Measurements from ENCODE around the gene TRABD2A. TPM values are rescaled to one million over a fixed set of nuclear protein-coding genes. Genes with fewer than 3 reads are reported as not detected.
A peak's percentile ranks its signal among the peaks of the same experiment; 100 is the strongest.

Gene TRABD2A
- 1 to 10 TPM; 1.4 to 6.3 (median 6.3) TPM for total RNA-seq
- 12.0 TPM for total RNA-seq (2013)

DNA sequence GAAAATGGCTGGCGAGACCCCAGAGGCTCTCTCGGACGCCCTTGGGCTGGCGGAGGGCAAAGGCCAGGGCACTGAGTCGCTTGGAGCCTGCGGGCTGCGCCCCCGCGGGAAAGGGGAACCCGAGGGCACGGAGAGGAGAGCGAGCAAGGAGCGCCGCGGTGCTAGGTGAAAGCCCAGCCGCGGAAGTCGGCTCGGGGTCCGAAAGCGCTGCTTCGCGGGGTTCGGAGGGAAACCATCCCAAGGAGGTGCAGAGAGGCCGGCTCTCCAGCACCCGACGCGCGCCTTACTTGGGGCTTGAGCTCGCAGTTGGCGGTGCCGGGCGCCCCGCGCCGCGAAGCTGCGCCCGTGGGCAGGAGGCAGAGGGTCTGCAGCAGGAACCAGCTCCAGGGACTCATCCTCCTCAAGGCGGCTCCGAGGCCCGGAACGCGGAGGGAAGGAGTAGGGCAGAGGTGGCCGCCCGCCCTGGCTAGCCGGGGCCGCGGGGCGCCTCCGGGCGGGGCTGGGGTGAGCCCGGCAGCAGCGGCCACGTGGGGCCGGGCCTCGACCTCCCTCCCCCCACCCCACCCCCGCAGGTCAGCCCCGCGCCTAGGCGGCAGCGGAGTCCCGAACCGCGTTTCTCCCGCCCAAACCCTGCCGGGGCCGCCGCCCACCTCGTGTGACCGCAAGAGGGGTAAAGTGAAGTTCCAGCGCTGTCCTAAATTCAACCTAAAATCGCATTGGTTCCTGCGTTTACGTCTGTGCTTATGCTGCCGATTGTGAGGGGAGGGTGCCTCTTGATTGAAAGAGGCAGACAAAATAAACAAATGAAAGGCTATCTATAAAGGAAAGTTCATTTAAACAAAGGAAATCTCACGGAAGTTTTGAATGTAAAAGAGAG lies at the start of gene TRABD2A:
Gene TRABD2A, minus strand, starts transcription at position 440 of the 877 bp plus-strand sequence. Its CDS starts 45 bp downstream, at position 395.
- H3K9me3 Mint-ChIP-seq = no peaks in the 10 kb centered on the region
- TF ChIP-seq, protein P1, sequence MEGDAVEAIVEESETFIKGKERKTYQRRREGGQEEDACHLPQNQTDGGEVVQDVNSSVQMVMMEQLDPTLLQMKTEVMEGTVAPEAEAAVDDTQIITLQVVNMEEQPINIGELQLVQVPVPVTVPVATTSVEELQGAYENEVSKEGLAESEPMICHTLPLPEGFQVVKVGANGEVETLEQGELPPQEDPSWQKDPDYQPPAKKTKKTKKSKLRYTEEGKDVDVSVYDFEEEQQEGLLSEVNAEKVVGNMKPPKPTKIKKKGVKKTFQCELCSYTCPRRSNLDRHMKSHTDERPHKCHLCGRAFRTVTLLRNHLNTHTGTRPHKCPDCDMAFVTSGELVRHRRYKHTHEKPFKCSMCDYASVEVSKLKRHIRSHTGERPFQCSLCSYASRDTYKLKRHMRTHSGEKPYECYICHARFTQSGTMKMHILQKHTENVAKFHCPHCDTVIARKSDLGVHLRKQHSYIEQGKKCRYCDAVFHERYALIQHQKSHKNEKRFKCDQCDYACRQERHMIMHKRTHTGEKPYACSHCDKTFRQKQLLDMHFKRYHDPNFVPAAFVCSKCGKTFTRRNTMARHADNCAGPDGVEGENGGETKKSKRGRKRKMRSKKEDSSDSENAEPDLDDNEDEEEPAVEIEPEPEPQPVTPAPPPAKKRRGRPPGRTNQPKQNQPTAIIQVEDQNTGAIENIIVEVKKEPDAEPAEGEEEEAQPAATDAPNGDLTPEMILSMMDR (IDR thresholded peaks at IDR 0.05) = no peak
- H3K4me1 Mint-ChIP-seq = peaks cover 29 to 34% of the 10 kb centered on the region in 2 donors
- WGBS (ENCODE audit: insufficient coverage) = under 1% methylated on average over 77 of the region's 77 CpGs
- DNase-seq (peak in 1 of 2 donors; percentile 75), ATAC-seq (peak; percentile 15 to 24 (median 19))
- peak within 1 kb of the TSS; percentile 52 for H3K27ac ChIP-seq (ENCODE audit: low read length)
- intact Hi-C loops (cut with micrococcal nuclease) = loop anchor here (2.0 to 10.0 kb wide), 2 partner anchors 46 to 96 kb away; no protein-coding TSS in a partner anchor
- no peaks in the 10 kb centered on the region for H3K36me3 Mint-ChIP-seq
- H3K36me3 ChIP-seq (ENCODE audit: control insufficient read depth, insufficient read depth, low read length) = no peaks in the 10 kb centered on the region
- peaks cover 29% of the 10 kb centered on the region for H3K4me1 ChIP-seq (ENCODE audit: control insufficient read depth, insufficient read depth, low read length)
- H3K4me3 ChIP-seq (ENCODE audit: low read length) = peak within 1 kb of the TSS; percentile 55
- H3K9me3 ChIP-seq (ENCODE audit: control insufficient read depth, insufficient read depth, low read length) = no peaks in the 10 kb centered on the region
- peak within 1 kb of the TSS; percentile 21 to 71 for H3K27ac Mint-ChIP-seq
- H3K27me3 Mint-ChIP-seq (ENCODE audit: low read depth in 2 of 2) = peaks cover 9 to 24% of the 10 kb centered on the region in 2 donors
- H3K4me3 Mint-ChIP-seq = peak within 1 kb of the TSS; percentile 98
- peaks cover 8% of the 10 kb centered on the region for H3K27me3 ChIP-seq (ENCODE audit: control insufficient read depth, insufficient read depth, low read length)

GRCh38 chr2:84927275-84927627 lies 46.4 kb upstream of the TRABD2A start:
- ATAC-seq = no peak
- WGBS (ENCODE audit: insufficient coverage) = 47% methylated on average over 3 of the region's 3 CpGs
- Mint-ChIP-seq H3K9me3 (no peaks in the 10 kb centered on the region), H3K27ac (peak overlapping the region; percentile 71 to 77), H3K4me3 (peak overlapping the region; percentile 98), H3K27me3 (ENCODE audit: low read depth in 2 of 2) (no peaks in the 10 kb centered on the region), H3K4me1 (peaks cover 21 to 28% of the 10 kb centered on the region in 2 donors), H3K36me3 (no peaks in the 10 kb centered on the region)
- peaks cover 27% of the 10 kb centered on the region for H3K4me1 ChIP-seq (ENCODE audit: control insufficient read depth, insufficient read depth, low read length)
- no peak for DNase-seq
- intact Hi-C loops (cut with micrococcal nuclease) = loop anchor here (2.0 kb wide), 2 partner anchors 46 to 88 kb away; partner anchors contain the start of gene TRABD2A
- H3K4me3 ChIP-seq (ENCODE audit: low read length) = no peak overlapping the region
- no peak overlapping the region for H3K27ac ChIP-seq (ENCODE audit: low read length)
- no peaks in the 10 kb centered on the region for H3K9me3 ChIP-seq (ENCODE audit: control insufficient read depth, insufficient read depth, low read length)
- TF ChIP-seq, protein P1 (IDR thresholded peaks at IDR 0.05) = peak; percentile 22
- H3K36me3 ChIP-seq (ENCODE audit: control insufficient read depth, insufficient read depth, low read length) = no peaks in the 10 kb centered on the region
- no peaks in the 10 kb centered on the region for H3K27me3 ChIP-seq (ENCODE audit: control insufficient read depth, insufficient read depth, low read length)

- intact Hi-C loops (cut with micrococcal nuclease) = loop anchor here (1.0 to 2.0 kb wide), 5 partner anchors 20 to 431 kb away; partner anchors contain the start of gene TRABD2A
- no peaks in the 10 kb centered on the region for H3K9me3 ChIP-seq (ENCODE audit: control insufficient read depth, insufficient read depth, low read length)
- Mint-ChIP-seq H3K4me1 (peaks cover 21 to 28% of the 10 kb centered on the region in 2 donors), H3K9me3 (no peaks in the 10 kb centered on the region), H3K36me3 (no peaks in the 10 kb centered on the region), H3K4me3 (peak overlapping the region; percentile 98), H3K27me3 (ENCODE audit: low read depth in 2 of 2) (no peaks in the 10 kb centered on the region), H3K27ac (peak overlapping the region; percentile 88 to 90)
- peak overlapping the region; percentile 48 for H3K4me3 ChIP-seq (ENCODE audit: low read length)
- no peaks in the 10 kb centered on the region for H3K36me3 ChIP-seq (ENCODE audit: control insufficient read depth, insufficient read depth, low read length)
- 4% methylated on average over 34 of the region's 34 CpGs for WGBS (ENCODE audit: insufficient coverage)
- TF ChIP-seq, protein P1 (IDR thresholded peaks at IDR 0.05) = peak; percentile 97
- no peaks in the 10 kb centered on the region for H3K27me3 ChIP-seq (ENCODE audit: control insufficient read depth, insufficient read depth, low read length)
- DNase-seq (peak; percentile 97 to 99), ATAC-seq (peak; percentile 85 to 92 (median 88))
- H3K4me1 ChIP-seq (ENCODE audit: control insufficient read depth, insufficient read depth, low read length) = peaks cover 27% of the 10 kb centered on the region
- H3K27ac ChIP-seq (ENCODE audit: low read length) = no peak overlapping the region
These were observed 45.0 kb upstream of the TRABD2A start for GRCh38 chr2:84925724-84926376.

Measured in natural killer cell (primary cell).